Hematopoietic multipotent progenitor cell (in vitro differentiated cells): Measurements from ENCODE around the gene CCNT2. TPM values are rescaled to one million over a fixed set of nuclear protein-coding genes. Genes with fewer than 3 reads are reported as not detected.

Experiments
- DNase-seq, 3 donors: peaks; one replicate each; pipeline ENCODE4 v3.0.0-alpha.2; 2011 to 2015; ENCODE audit warnings: low read depth in 2 of 3, low spot score in 2 of 3
- total RNA-seq: library from RNA; depleted of rRNA; stranded (reverse); fragments of >200 nt; gene quantifications from one replicate; pipeline ENCODE4 v1.2.3, GENCODE V29; 2012

CCNT2 gene
- total RNA-seq, 1 donor, result 30.2 TPM

GRCh38 chr2:134973241-134974138 is 54.9 kb downstream of the CCNT2 start:
- peak in 1 of 3 donors; percentile 63 for DNase-seq

DNA sequence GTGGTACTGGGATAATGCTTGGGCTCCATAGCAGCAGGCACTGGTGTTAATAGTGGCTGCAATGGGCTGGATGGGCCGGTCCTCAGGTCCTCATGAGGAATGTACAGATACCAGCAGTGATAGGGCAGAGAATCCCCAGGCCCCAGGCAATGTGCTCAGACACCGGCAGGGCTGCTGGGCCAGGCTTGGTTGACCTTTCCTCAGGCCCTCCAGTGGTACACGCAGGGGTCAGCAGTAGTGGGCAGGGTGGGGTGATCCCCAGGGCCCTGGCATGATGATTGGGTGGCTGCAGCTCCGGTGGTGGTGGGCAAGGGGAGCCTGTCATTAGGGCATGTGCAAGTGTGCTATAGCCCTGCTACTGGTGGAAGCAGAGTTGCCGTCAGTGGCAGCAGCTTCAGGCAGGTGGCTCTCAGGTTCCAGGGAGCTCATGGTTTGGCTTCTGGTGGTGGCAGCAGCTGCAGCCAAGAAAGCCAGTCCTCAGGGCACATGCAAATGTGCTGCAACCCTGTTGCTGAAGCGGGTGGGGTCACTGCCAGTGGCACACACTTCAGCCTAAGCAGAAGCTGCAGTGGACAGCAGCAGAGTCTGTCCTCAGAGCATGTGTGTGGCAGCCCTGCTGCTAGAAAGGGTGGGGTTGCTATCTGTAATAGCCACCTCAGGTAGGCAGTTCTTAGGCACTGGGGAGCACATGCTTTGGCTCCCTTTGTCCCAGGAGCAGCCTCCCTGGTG is 56.8 kb downstream of the CCNT2 start:
- peak in 1 of 3 donors; percentile 11 for DNase-seq

DNA sequence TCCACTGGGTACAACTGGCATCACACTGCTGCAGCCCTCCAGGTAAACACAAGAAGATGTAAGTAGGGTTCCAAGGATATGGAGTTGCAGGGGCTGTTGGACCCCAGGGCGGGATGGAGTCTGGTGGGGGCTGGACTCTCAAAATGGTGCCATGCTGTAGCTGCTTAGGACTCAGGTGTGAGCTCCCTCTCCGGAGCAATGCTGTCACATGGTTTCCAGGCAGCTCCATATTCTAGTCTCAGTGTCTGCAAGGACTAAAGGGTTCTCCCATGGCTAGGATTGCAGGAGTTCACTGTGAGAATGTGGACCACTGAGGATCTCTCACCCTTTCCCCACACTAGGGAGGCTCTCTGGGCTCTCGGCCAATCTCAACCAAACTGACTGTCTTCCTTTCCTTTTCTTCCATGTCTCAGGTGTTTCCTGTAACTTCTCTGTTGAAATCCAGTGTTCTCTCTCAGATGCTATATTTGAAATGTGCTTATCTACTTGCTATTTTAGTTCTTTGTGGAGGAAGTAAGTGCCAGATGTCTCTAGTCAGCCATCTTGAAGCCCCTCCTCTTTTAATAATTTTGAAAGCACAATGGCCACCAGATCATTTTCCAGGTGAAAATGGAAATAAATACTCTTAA is 57.6 kb downstream of the CCNT2 start:
- DNase-seq, result peak in 2 of 3 donors; percentile 83 to 96

- DNase-seq, result peak in 2 of 3 donors; percentile 28 to 49
These were observed 58.5 kb downstream of the CCNT2 start for GRCh38 chr2:134977104-134977503.

- DNase-seq, result no peak
These were observed 60.6 kb downstream of the CCNT2 start for GRCh38 chr2:134979221-134979620.

DNA sequence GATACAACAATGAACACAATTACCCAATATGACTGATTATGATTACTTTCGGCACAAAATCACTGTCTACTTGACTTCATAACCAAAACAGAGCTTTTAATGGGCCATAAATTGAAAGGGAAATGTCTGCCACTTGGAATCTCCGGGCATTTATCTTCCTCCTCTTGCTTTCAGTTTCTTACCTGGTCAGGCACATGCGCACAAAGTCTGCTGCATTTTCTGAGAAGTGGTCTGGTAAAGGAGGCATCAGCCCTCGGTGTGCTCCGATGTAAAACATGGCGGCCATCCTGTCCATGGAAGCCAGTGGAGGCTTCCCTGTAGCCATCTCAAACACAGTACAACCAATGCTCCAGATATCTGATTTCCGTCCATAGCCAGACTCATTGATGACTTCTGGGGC is 62.0 kb downstream of the CCNT2 start:
- DNase-seq, result no peak

GRCh38 chr2:134982603-134983002 is 64.0 kb downstream of the CCNT2 start:
- peak in 1 of 3 donors; percentile 18 for DNase-seq

GRCh38 chr2:134985061-134985460 is 66.4 kb downstream of the CCNT2 start:
- no peak for DNase-seq

- peak in 2 of 3 donors; percentile 33 to 61 for DNase-seq
These were observed 70.5 kb downstream of the CCNT2 start for GRCh38 chr2:134988994-134989605.

GRCh38 chr2:134999521-134999920 is 80.9 kb downstream of the CCNT2 start:
- no peak for DNase-seq

- DNase-seq, result no peak
These were observed 84.2 kb downstream of the CCNT2 start for GRCh38 chr2:135002836-135003235.

- DNase-seq, result peak; percentile 41 to 76 (median 55)
These were observed 85.6 kb downstream of the CCNT2 start for GRCh38 chr2:135004005-135004746.

GRCh38 chr2:135005753-135006152 is 87.1 kb downstream of the CCNT2 start:
- DNase-seq, result no peak

Other genes with a start within 250 kb of the CCNT2 start
- gene TMEM163, start 199.8 kb upstream of the CCNT2 start, total RNA-seq, result 17.2 TPM
- gene ACMSD, start 80.2 kb upstream of the CCNT2 start, total RNA-seq, result not detected
- gene MAP3K19, start 128.6 kb downstream of the CCNT2 start, total RNA-seq, result under 0.01 TPM
- gene RAB3GAP1, start 133.5 kb downstream of the CCNT2 start, total RNA-seq, result 21.5 TPM